CD14-positive monocyte (primary cell): ENCODE results near the gene CHORDC1. TPM values are rescaled to one million over a fixed set of nuclear protein-coding genes. Genes with fewer than 3 reads are reported as not detected.

Source experiments
- DNase-seq, 3 donors: peaks; one replicate each; pipeline ENCODE4 v3.0.0-alpha.2; 2011 to 2022
- H2AFZ ChIP-seq: 2 replicates; pipeline ENCODE4 v1.6.0; 2012; ENCODE audit warnings: mild to moderate bottlenecking, low read depth, low read length, inconsistent platforms; ENCODE audit not compliant: insufficient read depth, poor library complexity, severe bottlenecking
- H3K27ac ChIP-seq, 2 donors: 1 replicate in 1 of 2; 2 replicates in 1 of 2; pipeline ENCODE4 v1.5.1; 2012 to 2013; ENCODE audit warnings: low read length in 2 of 2, control low read depth in 1 of 2, inconsistent platforms in 1 of 2, low read depth in 1 of 2, mild to moderate bottlenecking in 1 of 2
- H3K27me3 ChIP-seq, 2 donors: one replicate each; pipeline versions ENCODE4 v1.6.0 to v1.6.1; 2011 to 2013; ENCODE audit warnings: low read length in 2 of 2; ENCODE audit not compliant: control insufficient read depth in 2 of 2, insufficient read depth in 2 of 2
- H3K36me3 ChIP-seq, 2 donors: replicated peaks in 1 of 2; 1 replicate in 1 of 2; 2 replicates in 1 of 2; pipeline versions ENCODE4 v1.5.1 to v1.6.1; 2012 to 2013; ENCODE audit warnings: low read length in 2 of 2, control low read depth in 1 of 2, inconsistent platforms in 1 of 2, mild to moderate bottlenecking in 1 of 2; ENCODE audit not compliant: insufficient read depth in 2 of 2, control insufficient read depth in 1 of 2
- H3K4me1 ChIP-seq, 2 donors: 1 replicate in 1 of 2; 2 replicates in 1 of 2; pipeline versions ENCODE4 v1.5.1 to v1.6.1; 2012 to 2013; ENCODE audit warnings: low read length in 2 of 2, control low read depth in 1 of 2, inconsistent platforms in 1 of 2, mild to moderate bottlenecking in 1 of 2, moderate library complexity in 1 of 2; ENCODE audit not compliant: insufficient read depth in 2 of 2, control insufficient read depth in 1 of 2
- H3K4me2 ChIP-seq: replicated peaks from 2 replicates; pipeline ENCODE3; 2012; ENCODE audit warnings: low read length, moderate library complexity, mild to moderate bottlenecking; ENCODE audit not compliant: poor library complexity, severe bottlenecking; ENCODE audit errors: extremely low read depth
- H3K4me3 ChIP-seq, 3 experiments: fragments of 200-600 bp in 1 of 3; sonication (generic) in 1 of 3; replicated peaks in 1 of 3; 1 replicate in 2 of 3; 2 replicates in 1 of 3; pipeline ENCODE4 v1.5.1; 2011 to 2013; ENCODE audit warnings: low read length in 3 of 3, mild to moderate bottlenecking in 3 of 3, control low read depth in 2 of 3, low read depth in 2 of 3, inconsistent platforms in 1 of 3, moderate library complexity in 1 of 3
- H3K79me2 ChIP-seq: 2 replicates; pipeline ENCODE4 v1.6.0; 2012; ENCODE audit warnings: mild to moderate bottlenecking, control low read depth, inconsistent platforms, low read length, moderate library complexity; ENCODE audit not compliant: insufficient read depth
- H3K9ac ChIP-seq: 2 replicates; pipeline ENCODE4 v1.6.0; 2017; ENCODE audit warnings: low read length, mild to moderate bottlenecking; ENCODE audit not compliant: insufficient read depth, poor library complexity, severe bottlenecking
- H3K9me3 ChIP-seq, 2 donors: replicated peaks in 1 of 2; 1 replicate in 1 of 2; 2 replicates in 1 of 2; pipeline versions ENCODE4 v1.5.1 to v1.6.1; 2012 to 2013; ENCODE audit warnings: low read length in 2 of 2, control low read depth in 1 of 2; ENCODE audit not compliant: control insufficient read depth in 1 of 2, insufficient read depth in 1 of 2
- H4K20me1 ChIP-seq: 2 replicates; pipeline ENCODE4 v1.6.0; 2012; ENCODE audit warnings: mild to moderate bottlenecking, low read length, control low read depth, moderate library complexity; ENCODE audit not compliant: insufficient read depth
- H3K27ac Mint-ChIP-seq, 7 donors: one replicate each; pipeline ENCODE4 v1.8.0; 2020; ENCODE audit warnings: mild to moderate bottlenecking in 7 of 7, mixed read lengths in 7 of 7, moderate library complexity in 6 of 7, inconsistent platforms in 2 of 7
- H3K27me3 Mint-ChIP-seq, 3 donors: one replicate each; pipeline ENCODE4 v1.8.0; 2021 to 2022; ENCODE audit warnings: low read depth in 3 of 3, mild to moderate bottlenecking in 3 of 3, mixed read lengths in 3 of 3, moderate library complexity in 3 of 3, inconsistent platforms in 1 of 3
- H3K36me3 Mint-ChIP-seq, 2 donors: one replicate each; pipeline ENCODE4 v1.8.0; 2020; ENCODE audit warnings: mixed read lengths in 2 of 2, inconsistent platforms in 1 of 2, mild to moderate bottlenecking in 1 of 2
- H3K4me1 Mint-ChIP-seq: one replicate; pipeline ENCODE4 v1.8.0; 2020; ENCODE audit warnings: mild to moderate bottlenecking, mixed read lengths
- H3K4me3 Mint-ChIP-seq, 2 donors: one replicate each; pipeline ENCODE4 v1.8.0; 2020; ENCODE audit warnings: mild to moderate bottlenecking in 2 of 2, mixed read lengths in 2 of 2, moderate library complexity in 1 of 2
- H3K9me3 Mint-ChIP-seq, 7 donors: one replicate each; pipeline ENCODE4 v1.8.0; 2020 to 2022; ENCODE audit warnings: mixed read lengths in 7 of 7, mild to moderate bottlenecking in 6 of 7, moderate library complexity in 6 of 7, inconsistent platforms in 2 of 7
- WGBS: methylation state at CpG from one replicate; pipeline ENCODE4 v1.1.5; 2013; ENCODE audit warnings: missing lambda C conversion rate; ENCODE audit not compliant: insufficient coverage; 5-methylcytosine and 5-hydroxymethylcytosine counted together
- intact Hi-C, 2 donors: fragments of 100-400 bp; cut with micrococcal nuclease; formaldehyde crosslinking; loops; one replicate each; pipeline versions ENCODE4 v1.15.0 to v1.15.1; 2023
- polyA plus RNA-seq, 3 donors: library from polyadenylated mRNA; depleted of rRNA in 1 of 3; unstranded in 2 of 3; stranded (reverse) in 1 of 3; fragments of 300-500 nt in 2 of 3; fragments of >200 nt in 1 of 3; fragmentation: Illumina TruSeq in 2 of 3; gene quantifications; 1 replicate in 2 of 3; 2 replicates in 1 of 3; pipeline ENCODE4 v1.2.3, GENCODE V29; 2012 to 2021
- TF ChIP-seq, protein P1 (sequence below): fragments of 200-600 bp; IDR thresholded peaks from one replicate; pipeline ENCODE4 v1.8.0; 2022; ENCODE audit warnings: antibody characterized with exemption, mild to moderate bottlenecking

The CHORDC1 gene
- polyA plus RNA-seq, 3 donors, result 4.2 to 15.4 (median 8.4) TPM

DNA sequence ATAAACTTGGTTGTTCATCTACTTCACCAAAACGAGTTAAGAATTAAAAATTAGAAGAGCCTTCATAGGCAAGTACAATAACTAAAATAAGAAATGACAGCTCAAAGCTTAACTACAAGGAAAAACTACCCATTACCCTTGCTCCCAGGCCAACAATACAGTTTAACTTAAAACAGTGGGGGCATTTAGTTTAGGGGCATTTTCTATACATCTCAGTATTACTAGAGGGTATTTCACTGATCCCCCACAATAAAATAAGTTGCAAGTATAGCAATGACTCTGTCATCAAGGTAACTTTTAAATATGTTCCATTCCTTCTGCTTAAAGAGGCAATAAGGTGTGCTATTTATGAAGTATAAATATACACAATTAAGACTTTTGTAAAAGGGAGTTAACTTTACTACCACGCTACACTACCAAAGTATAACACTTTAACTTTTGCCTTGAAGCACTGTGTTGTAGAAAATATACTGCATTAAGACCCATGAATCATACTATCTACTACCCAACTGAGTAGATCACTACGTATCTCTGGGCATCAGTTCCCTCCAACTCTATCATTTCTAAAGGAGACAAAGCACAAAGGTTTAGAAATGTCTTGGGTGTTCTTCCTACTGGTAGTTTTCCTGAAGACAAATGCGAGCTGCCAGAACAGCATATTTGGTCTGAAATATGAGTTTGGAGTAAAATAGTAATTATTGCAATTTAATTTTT, 29.8 kb downstream of the CHORDC1 start:
- TF ChIP-seq, protein P1, sequence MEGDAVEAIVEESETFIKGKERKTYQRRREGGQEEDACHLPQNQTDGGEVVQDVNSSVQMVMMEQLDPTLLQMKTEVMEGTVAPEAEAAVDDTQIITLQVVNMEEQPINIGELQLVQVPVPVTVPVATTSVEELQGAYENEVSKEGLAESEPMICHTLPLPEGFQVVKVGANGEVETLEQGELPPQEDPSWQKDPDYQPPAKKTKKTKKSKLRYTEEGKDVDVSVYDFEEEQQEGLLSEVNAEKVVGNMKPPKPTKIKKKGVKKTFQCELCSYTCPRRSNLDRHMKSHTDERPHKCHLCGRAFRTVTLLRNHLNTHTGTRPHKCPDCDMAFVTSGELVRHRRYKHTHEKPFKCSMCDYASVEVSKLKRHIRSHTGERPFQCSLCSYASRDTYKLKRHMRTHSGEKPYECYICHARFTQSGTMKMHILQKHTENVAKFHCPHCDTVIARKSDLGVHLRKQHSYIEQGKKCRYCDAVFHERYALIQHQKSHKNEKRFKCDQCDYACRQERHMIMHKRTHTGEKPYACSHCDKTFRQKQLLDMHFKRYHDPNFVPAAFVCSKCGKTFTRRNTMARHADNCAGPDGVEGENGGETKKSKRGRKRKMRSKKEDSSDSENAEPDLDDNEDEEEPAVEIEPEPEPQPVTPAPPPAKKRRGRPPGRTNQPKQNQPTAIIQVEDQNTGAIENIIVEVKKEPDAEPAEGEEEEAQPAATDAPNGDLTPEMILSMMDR, result no peak
- no peak for DNase-seq
- Histone ChIP-seq H3K4me3 (no peak overlapping the region), H3K4me1 (no peaks in the 10 kb centered on the region), H2AFZ (no peak overlapping the region), H3K36me3 (peaks cover 0 to 29% of the 10 kb centered on the region in 2 donors), H3K9ac (no peak overlapping the region), H3K27me3 (no peaks in the 10 kb centered on the region), H3K4me2 (no peak overlapping the region), H3K9me3 (no peaks in the 10 kb centered on the region), H3K27ac (no peak overlapping the region), H3K79me2 (no peaks in the 10 kb centered on the region), H4K20me1 (no peaks in the 10 kb centered on the region)
- H3K9me3 Mint-ChIP-seq, result no peaks in the 10 kb centered on the region
- no peaks in the 10 kb centered on the region for H3K27me3 Mint-ChIP-seq
- H3K27ac Mint-ChIP-seq, result no peak overlapping the region
- H3K36me3 Mint-ChIP-seq, result peaks cover 14% of the 10 kb centered on the region in 2 donors
- intact Hi-C loops, result no loop called here
- H3K4me1 Mint-ChIP-seq, result no peaks in the 10 kb centered on the region
- no CpG with 5 or more reads among the region's 4 CpGs for WGBS
- no peak overlapping the region for H3K4me3 Mint-ChIP-seq

DNA sequence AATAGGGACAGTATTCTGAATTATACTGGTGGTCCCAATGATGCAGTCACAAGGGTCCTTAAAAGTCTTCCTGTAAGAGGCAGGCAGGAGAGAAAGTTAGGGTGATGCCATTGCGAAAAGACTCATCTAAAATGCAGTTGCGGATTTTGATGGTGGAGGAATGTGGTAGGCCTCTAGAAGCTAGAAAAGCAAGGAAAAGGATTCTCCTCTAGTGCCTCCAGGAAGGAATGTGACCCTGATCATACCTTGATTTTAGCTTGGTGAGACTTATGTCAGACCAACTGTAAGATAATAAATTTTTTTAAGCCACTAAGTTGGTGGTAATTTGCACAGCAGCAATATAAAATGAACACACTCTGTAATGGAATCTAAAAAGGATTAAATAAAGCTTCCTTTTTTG, 33.8 kb downstream of the CHORDC1 start:
- H4K20me1 ChIP-seq, result no peaks in the 10 kb centered on the region
- Mint-ChIP-seq H3K36me3 (no peaks in the 10 kb centered on the region), H3K27ac (no peak overlapping the region), H3K4me3 (no peak overlapping the region), H3K4me1 (no peaks in the 10 kb centered on the region), H3K9me3 (peaks cover 0 to 2% (median 0%) of the 10 kb centered on the region in 7 donors), H3K27me3 (no peaks in the 10 kb centered on the region)
- H3K4me1 ChIP-seq, result no peaks in the 10 kb centered on the region
- no peaks in the 10 kb centered on the region for H3K27me3 ChIP-seq
- H3K27ac ChIP-seq, result no peak overlapping the region
- H3K79me2 ChIP-seq, result no peaks in the 10 kb centered on the region
- H3K9me3 ChIP-seq, result no peaks in the 10 kb centered on the region
- no peak overlapping the region for H3K9ac ChIP-seq
- H2AFZ ChIP-seq, result no peak overlapping the region
- WGBS, result 100% methylated on average over 1 of the region's 2 CpGs
- TF ChIP-seq, protein P1, result no peak
- intact Hi-C loops, result no loop called here
- no peak overlapping the region for H3K4me3 ChIP-seq
- H3K4me2 ChIP-seq, result no peak overlapping the region
- no peak for DNase-seq
- peaks cover 0 to 8% of the 10 kb centered on the region in 2 donors for H3K36me3 ChIP-seq
